Mesothelial cell of epicardium (in vitro differentiated cells): ENCODE data around the gene DLX4. TPM values are rescaled to one million over a fixed set of nuclear protein-coding genes. Genes with fewer than 3 reads are reported as not detected.

Experiments used
- DNase-seq, 2 experiments: peaks; one replicate each; pipeline ENCODE4 v3.0.0; 2021; ENCODE audit warnings: low spot score in 2 of 2; ENCODE audit not compliant: unreplicated experiment in 2 of 2
- H3K27ac Mint-ChIP-seq: 2 replicates; pipeline ENCODE4 v1.8.0; 2021; ENCODE audit warnings: mixed read lengths
- H3K27me3 Mint-ChIP-seq: 2 replicates; pipeline ENCODE4 v1.8.0; 2021; ENCODE audit warnings: low read depth, mixed read lengths
- H3K36me3 Mint-ChIP-seq: 2 replicates; pipeline ENCODE4 v1.8.0; 2021; ENCODE audit warnings: mixed read lengths
- H3K4me1 Mint-ChIP-seq: 2 replicates; pipeline ENCODE4 v1.8.0; 2021; ENCODE audit warnings: mixed read lengths
- H3K4me3 Mint-ChIP-seq: 2 replicates; pipeline ENCODE4 v1.8.0; 2021; ENCODE audit warnings: mild to moderate bottlenecking, moderate library complexity, mixed read lengths
- H3K9me3 Mint-ChIP-seq: 2 replicates; pipeline ENCODE4 v1.8.0; 2021; ENCODE audit warnings: mixed read lengths
- CTCF ChIP-seq: fragments of 200-600 bp; sonication (generic); IDR thresholded peaks from one replicate; pipeline ENCODE4 v1.5.0; 2021; ENCODE audit warnings: antibody characterized with exemption; ENCODE audit not compliant: unreplicated experiment
- total RNA-seq: library from RNA; stranded (reverse); gene quantifications from 3 replicates; pipeline ENCODE4 v1.2.1, GENCODE V29; 2021

The DLX4 gene
- total RNA-seq, 1 donor from 2014 or later = 2.7 TPM

GRCh38 chr17:49969795-49970389, 902 bp downstream of the DLX4 start:
- Mint-ChIP-seq H3K27ac (no peak overlapping the region), H3K36me3 (no peaks in the 10 kb centered on the region), H3K9me3 (no peaks in the 10 kb centered on the region), H3K4me3 (peak overlapping the region; percentile 86), H3K27me3 (peaks cover 98% of the 10 kb centered on the region), H3K4me1 (peaks cover 29% of the 10 kb centered on the region)
- no peak for DNase-seq
- TF ChIP-seq CTCF = no peak

DNA sequence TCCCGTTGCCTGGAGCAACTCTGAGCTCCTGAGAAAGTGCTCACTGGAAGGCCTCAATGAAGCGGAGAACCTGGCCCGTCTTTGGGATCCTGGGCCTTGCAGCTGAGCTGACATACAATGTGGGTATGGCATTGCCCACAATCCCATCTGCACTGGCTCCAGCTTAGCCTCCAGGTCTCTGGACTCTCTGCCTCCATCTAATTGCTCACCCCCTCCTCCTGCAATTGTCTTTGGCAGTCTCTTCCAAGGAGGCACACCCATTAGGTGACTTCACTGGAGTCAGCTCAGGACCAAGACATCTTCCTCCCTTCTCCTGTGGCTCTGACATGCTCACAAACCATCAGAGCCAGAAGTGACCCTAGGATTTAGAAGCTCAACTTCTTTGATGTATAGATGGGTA, 1.5 kb downstream of the DLX4 start:
- Mint-ChIP-seq H3K4me1 (peaks cover 29% of the 10 kb centered on the region), H3K27me3 (peaks cover 98% of the 10 kb centered on the region), H3K9me3 (no peaks in the 10 kb centered on the region), H3K4me3 (peak overlapping the region; percentile 36), H3K27ac (no peak overlapping the region), H3K36me3 (no peaks in the 10 kb centered on the region)
- no peak for TF ChIP-seq CTCF
- DNase-seq = no peak

DNA sequence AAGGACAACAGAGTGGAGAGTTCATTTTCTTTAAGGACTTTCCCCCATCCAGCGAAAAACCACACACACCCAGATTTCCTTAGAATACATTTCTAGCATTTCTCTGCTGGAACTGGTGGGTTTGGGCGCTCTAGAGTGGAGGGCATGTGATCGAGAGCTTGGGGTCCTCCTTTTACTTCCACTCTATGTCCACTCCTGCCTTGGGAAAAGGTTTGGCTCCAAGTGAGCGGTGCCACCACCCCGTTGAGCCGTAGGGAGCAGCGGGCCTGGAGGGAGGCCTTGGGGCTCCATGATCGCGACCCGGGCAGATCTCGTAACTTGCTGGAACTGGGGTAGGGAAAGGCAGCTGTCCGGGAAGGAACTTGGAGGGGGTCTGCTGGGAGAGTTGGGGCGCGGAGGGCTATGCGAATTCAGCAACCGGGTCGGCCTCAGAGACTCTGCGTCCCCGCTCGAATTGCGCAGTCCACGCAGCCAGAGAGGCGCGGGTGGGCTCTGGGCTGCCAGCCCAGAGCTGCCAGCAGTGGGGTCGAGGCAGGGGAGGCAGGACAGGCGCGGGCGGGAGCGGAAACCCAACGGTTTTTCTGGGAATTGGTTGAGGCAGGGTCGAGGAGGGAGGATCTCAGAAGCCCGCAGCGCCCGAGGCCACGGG, 2.3 kb downstream of the DLX4 start:
- DNase-seq = no peak
- H3K9me3 Mint-ChIP-seq = no peaks in the 10 kb centered on the region
- H3K4me3 Mint-ChIP-seq = peak overlapping the region; percentile 46
- peaks cover 35% of the 10 kb centered on the region for H3K4me1 Mint-ChIP-seq
- no peak overlapping the region for H3K27ac Mint-ChIP-seq
- H3K36me3 Mint-ChIP-seq = no peaks in the 10 kb centered on the region
- no peak for TF ChIP-seq CTCF
- H3K27me3 Mint-ChIP-seq = peaks cover 98% of the 10 kb centered on the region

- no peak for DNase-seq
- no peaks in the 10 kb centered on the region for H3K9me3 Mint-ChIP-seq
- peak overlapping the region; percentile 46 for H3K4me3 Mint-ChIP-seq
- H3K27ac Mint-ChIP-seq = no peak overlapping the region
- peaks cover 97% of the 10 kb centered on the region for H3K27me3 Mint-ChIP-seq
- H3K4me1 Mint-ChIP-seq = peaks cover 41% of the 10 kb centered on the region
- H3K36me3 Mint-ChIP-seq = no peaks in the 10 kb centered on the region
- TF ChIP-seq CTCF = no peak
Observed at GRCh38 chr17:49971848-49972485, 3.0 kb downstream of the DLX4 start.

DNA sequence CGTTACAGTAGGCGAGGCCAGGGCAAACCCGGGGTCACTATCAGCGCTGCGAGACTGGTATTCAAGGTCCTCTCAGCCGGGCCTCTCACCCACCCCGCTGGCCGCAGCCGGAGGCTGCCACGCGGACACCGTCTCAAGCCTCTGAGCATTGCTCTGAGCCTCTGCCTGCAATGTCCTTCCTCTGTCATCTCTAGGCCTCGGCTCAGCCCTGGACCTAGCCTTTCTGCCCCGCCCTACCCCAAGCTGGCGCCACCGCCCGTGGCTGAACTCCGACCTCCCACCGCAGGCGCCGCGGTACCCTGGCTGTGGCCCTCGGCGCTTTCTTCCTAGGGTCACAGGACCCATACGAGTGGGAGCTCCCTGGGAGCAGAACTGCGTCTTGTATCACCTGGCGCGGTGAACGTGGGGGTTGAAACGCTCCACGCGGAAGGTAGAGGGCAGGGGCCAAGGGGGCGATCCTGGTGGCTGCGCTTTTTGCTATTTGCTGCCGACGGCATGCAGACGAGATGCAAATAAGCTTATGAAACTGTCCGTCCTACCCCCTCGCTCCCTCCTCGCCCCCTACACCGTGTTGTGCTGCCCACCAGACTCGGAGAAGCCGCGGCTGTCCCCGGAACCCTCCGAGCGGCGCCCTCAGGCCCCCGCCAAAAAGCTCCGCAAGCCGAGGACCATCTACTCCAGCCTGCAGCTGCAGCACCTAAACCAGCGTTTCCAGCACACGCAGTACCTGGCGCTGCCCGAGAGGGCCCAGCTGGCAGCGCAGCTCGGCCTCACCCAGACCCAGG, 3.7 kb downstream of the DLX4 start:
- no peaks in the 10 kb centered on the region for H3K9me3 Mint-ChIP-seq
- TF ChIP-seq CTCF = no peak
- no peaks in the 10 kb centered on the region for H3K36me3 Mint-ChIP-seq
- H3K4me3 Mint-ChIP-seq = peak overlapping the region; percentile 28
- peaks cover 48% of the 10 kb centered on the region for H3K4me1 Mint-ChIP-seq
- peaks cover 97% of the 10 kb centered on the region for H3K27me3 Mint-ChIP-seq
- no peak overlapping the region for H3K27ac Mint-ChIP-seq
- DNase-seq = no peak
